Suprapubic skin (tissue), 4 donors: ENCODE results near the gene PDZK1.

Experiments used
- POLR2A ChIP-seq, 2 donors: fragments of 450-650 bp; IDR thresholded peaks; one replicate each; pipeline ENCODE4 v1.6.1; 2017; ENCODE audit warnings: antibody characterized with exemption in 2 of 2, mild to moderate bottlenecking in 2 of 2, moderate library complexity in 2 of 2
- POLR2AphosphoS5 ChIP-seq, 3 donors: sonication (generic); formaldehyde crosslinking; IDR thresholded peaks; one replicate each; pipeline ENCODE4 v1.6.1; 2017; ENCODE audit warnings: antibody characterized with exemption in 3 of 3
- TF ChIP-seq, protein P1 (sequence below), 2 donors: fragments of 200-600 bp in 1 of 2; fragments of 450-650 bp in 1 of 2; sonication (generic) in 1 of 2; IDR thresholded peaks; one replicate each; pipeline ENCODE4 v1.5.1; 2016 to 2019; ENCODE audit warnings: antibody characterized with exemption in 2 of 2, mild to moderate bottlenecking in 1 of 2, moderate library complexity in 1 of 2

DNA sequence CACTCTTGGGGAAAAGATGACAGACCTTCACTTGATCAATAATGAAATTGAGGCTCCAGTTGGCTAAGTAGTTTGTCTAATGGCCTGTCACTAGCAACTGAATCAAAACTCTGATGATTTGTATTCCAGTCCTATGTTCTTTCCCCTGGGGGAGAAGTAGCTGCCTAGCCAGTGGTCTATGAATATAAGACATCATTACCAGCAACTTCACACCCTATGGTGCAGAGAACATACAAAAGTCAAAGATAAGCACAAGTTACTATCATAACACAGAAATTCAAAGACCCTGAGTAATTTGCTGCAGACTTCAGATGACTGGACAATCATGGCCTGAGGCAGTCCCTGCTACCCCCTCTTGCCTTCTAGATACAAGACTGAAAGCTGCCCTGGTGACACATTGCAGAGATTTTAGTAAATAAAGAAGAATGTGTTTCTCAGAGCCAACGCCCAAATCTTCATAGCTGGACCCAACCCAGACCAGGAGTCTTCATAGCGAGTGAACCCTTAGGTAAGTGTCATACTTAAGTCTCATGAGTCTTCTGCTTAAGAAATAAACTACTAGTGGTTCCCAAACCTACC lies 993 bp downstream of the PDZK1 start:
- TF ChIP-seq, protein P1, sequence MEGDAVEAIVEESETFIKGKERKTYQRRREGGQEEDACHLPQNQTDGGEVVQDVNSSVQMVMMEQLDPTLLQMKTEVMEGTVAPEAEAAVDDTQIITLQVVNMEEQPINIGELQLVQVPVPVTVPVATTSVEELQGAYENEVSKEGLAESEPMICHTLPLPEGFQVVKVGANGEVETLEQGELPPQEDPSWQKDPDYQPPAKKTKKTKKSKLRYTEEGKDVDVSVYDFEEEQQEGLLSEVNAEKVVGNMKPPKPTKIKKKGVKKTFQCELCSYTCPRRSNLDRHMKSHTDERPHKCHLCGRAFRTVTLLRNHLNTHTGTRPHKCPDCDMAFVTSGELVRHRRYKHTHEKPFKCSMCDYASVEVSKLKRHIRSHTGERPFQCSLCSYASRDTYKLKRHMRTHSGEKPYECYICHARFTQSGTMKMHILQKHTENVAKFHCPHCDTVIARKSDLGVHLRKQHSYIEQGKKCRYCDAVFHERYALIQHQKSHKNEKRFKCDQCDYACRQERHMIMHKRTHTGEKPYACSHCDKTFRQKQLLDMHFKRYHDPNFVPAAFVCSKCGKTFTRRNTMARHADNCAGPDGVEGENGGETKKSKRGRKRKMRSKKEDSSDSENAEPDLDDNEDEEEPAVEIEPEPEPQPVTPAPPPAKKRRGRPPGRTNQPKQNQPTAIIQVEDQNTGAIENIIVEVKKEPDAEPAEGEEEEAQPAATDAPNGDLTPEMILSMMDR (IDR thresholded peaks at IDR 0.05): no peak
- TF ChIP-seq POLR2A (IDR thresholded peaks at IDR 0.05) (no peak), POLR2AphosphoS5 (IDR thresholded peaks at IDR 0.05) (no peak)
